H1 (cell line): Measurements from ENCODE around the gene PALS2. TPM values are rescaled to one million over a fixed set of nuclear protein-coding genes. Genes with fewer than 3 reads are reported as not detected.

Experiments used
- CTCF ChIA-PET: fragments of 300-600 bp; sonication (Branson Sonifier 250); formaldehyde crosslinking; loops from one replicate; lab custom pipeline; 2021; ENCODE audit not compliant: partially characterized antibody; lab: Charles Lee
- POLR2A ChIA-PET: fragments of 300-600 bp; sonication (Branson Sonifier 250); formaldehyde crosslinking; loops from one replicate; lab custom pipeline; 2021; ENCODE audit warnings: inconsistent platforms; ENCODE audit not compliant: partially characterized antibody; lab: Charles Lee
- DNase-seq, 2 experiments: peaks; one replicate each; pipeline versions ENCODE4 v3.0.0 to v3.0.0-alpha.2; 2010 to 2022; ENCODE audit warnings: low spot score in 2 of 2, low read depth in 1 of 2, mixed read lengths in 1 of 2
- FAIRE-seq: peaks from 2 replicates; lab custom pipeline; 2011; peaks lifted over from hg19 to GRCh38; lab: Jason Lieb, UNC
- H2AFZ ChIP-seq: 2 replicates; pipeline ENCODE4 v1.8.1; 2012; ENCODE audit warnings: low read length, inconsistent platforms
- H2AK5ac ChIP-seq: 2 replicates; pipeline ENCODE4 v1.6.1; 2013; ENCODE audit warnings: low read depth, low read length
- H2BK120ac ChIP-seq: replicated peaks from 2 replicates; pipeline ENCODE3; 2013; ENCODE audit warnings: low read depth, low read length, inconsistent platforms
- H2BK12ac ChIP-seq: 2 replicates; pipeline ENCODE4 v1.6.1; 2013; ENCODE audit warnings: low read depth, low read length
- H2BK15ac ChIP-seq: 2 replicates; pipeline ENCODE4 v1.6.1; 2013; ENCODE audit warnings: low read length
- H2BK20ac ChIP-seq: 2 replicates; pipeline ENCODE4 v1.6.1; 2013; ENCODE audit warnings: low read length
- H2BK5ac ChIP-seq: 2 replicates; pipeline ENCODE4 v1.6.1; 2013; ENCODE audit warnings: low read depth, low read length
- H3K14ac ChIP-seq: 2 replicates; pipeline ENCODE4 v1.6.1; 2013; ENCODE audit warnings: inconsistent platforms; ENCODE audit not compliant: insufficient read length
- H3K18ac ChIP-seq: 2 replicates; pipeline ENCODE4 v1.6.1; 2013; ENCODE audit warnings: low read length; ENCODE audit errors: extremely low read depth
- H3K23ac ChIP-seq: 2 replicates; pipeline ENCODE4 v1.6.1; 2013; ENCODE audit warnings: inconsistent platforms; ENCODE audit not compliant: insufficient read length
- H3K23me2 ChIP-seq: 2 replicates; pipeline ENCODE4 v1.6.1; 2013; ENCODE audit warnings: low read depth, low read length
- H3K27ac ChIP-seq: 2 replicates; pipeline ENCODE4 v1.6.1; 2011; ENCODE audit warnings: low read depth, low read length, inconsistent platforms
- H3K27me3 ChIP-seq, 4 experiments: replicated peaks in 1 of 4; 1 replicate in 1 of 4; 2 replicates in 3 of 4; pipeline versions ENCODE4 v1.6.1 to v1.8.1; 2011 to 2013; ENCODE audit warnings: low read length in 3 of 4, mild to moderate bottlenecking in 3 of 4, inconsistent platforms in 2 of 4, mixed read lengths in 2 of 4, moderate library complexity in 1 of 4; ENCODE audit not compliant: control insufficient read depth in 3 of 4, insufficient read depth in 3 of 4; ENCODE audit errors: extremely low read depth in 1 of 4
- H3K36me3 ChIP-seq, 4 experiments: 2 replicates each; pipeline versions ENCODE4 v1.6.1 to v1.8.1; 2011 to 2013; ENCODE audit warnings: mild to moderate bottlenecking in 4 of 4, low read length in 3 of 4, moderate library complexity in 2 of 4, control low read depth in 1 of 4, inconsistent platforms in 1 of 4; ENCODE audit not compliant: insufficient read depth in 4 of 4, control insufficient read depth in 2 of 4
- H3K4ac ChIP-seq: replicated peaks from 2 replicates; pipeline ENCODE3; 2013; ENCODE audit warnings: low read length, low read depth, mixed read lengths, inconsistent platforms; ENCODE audit not compliant: insufficient read length
- H3K4me1 ChIP-seq, 4 experiments: replicated peaks in 1 of 4; 1 replicate in 1 of 4; 2 replicates in 3 of 4; pipeline versions ENCODE4 v1.6.1 to v1.8.1; 2011 to 2013; ENCODE audit warnings: low read length in 3 of 4, inconsistent platforms in 2 of 4, mixed read lengths in 1 of 4; ENCODE audit not compliant: insufficient read depth in 4 of 4, control insufficient read depth in 3 of 4
- H3K4me2 ChIP-seq, 2 experiments: 2 replicates each; pipeline versions ENCODE4 v1.6.1 to v1.8.1; 2011 to 2013; ENCODE audit warnings: low read depth in 2 of 2, low read length in 2 of 2, control low read depth in 1 of 2, inconsistent platforms in 1 of 2, mild to moderate bottlenecking in 1 of 2; ENCODE audit not compliant: insufficient read depth in 1 of 2
- H3K4me3 ChIP-seq, 4 experiments: fragments of 200-600, 300-600 bp in 1 of 4; sonication (generic), shearing (Covaris generic), sonication (Bioruptor Twin) in 1 of 4; 2 replicates each; pipeline versions ENCODE4 v1.5.1 to v1.8.1; 2011 to 2016; ENCODE audit warnings: low read length in 4 of 4, low read depth in 3 of 4, control low read depth in 2 of 4, inconsistent platforms in 2 of 4, mild to moderate bottlenecking in 2 of 4, mixed read lengths in 1 of 4, moderate library complexity in 1 of 4; ENCODE audit not compliant: insufficient read depth in 2 of 4; ENCODE audit errors: extremely low read depth in 1 of 4
- H3K56ac ChIP-seq: replicated peaks from 2 replicates; pipeline ENCODE3; 2013; ENCODE audit warnings: low read depth, mild to moderate bottlenecking, mixed read lengths, low read length, inconsistent platforms; ENCODE audit not compliant: insufficient read length
- H3K79me1 ChIP-seq: 2 replicates; pipeline ENCODE4 v1.6.1; 2013; ENCODE audit warnings: low read depth, low read length, control low read depth
- H3K79me2 ChIP-seq, 2 experiments: 2 replicates each; pipeline versions ENCODE4 v1.6.1 to v1.8.1; 2012 to 2013; ENCODE audit warnings: low read length in 2 of 2, mild to moderate bottlenecking in 2 of 2, inconsistent platforms in 1 of 2; ENCODE audit not compliant: insufficient read depth in 2 of 2, control insufficient read depth in 1 of 2
- H3K9ac ChIP-seq, 4 experiments: replicated peaks in 1 of 4; 1 replicate in 1 of 4; 2 replicates in 3 of 4; pipeline versions ENCODE4 v1.6.1 to v1.8.1; 2011 to 2013; ENCODE audit warnings: low read depth in 3 of 4, low read length in 3 of 4, control low read depth in 2 of 4, mild to moderate bottlenecking in 2 of 4, moderate library complexity in 2 of 4, inconsistent platforms in 1 of 4; ENCODE audit errors: extremely low read depth in 1 of 4
- H3K9me3 ChIP-seq, 2 experiments: 2 replicates each; pipeline versions ENCODE4 v1.6.1 to v1.8.1; 2012 to 2013; ENCODE audit warnings: mild to moderate bottlenecking in 2 of 2, moderate library complexity in 2 of 2, control low read depth in 1 of 2, inconsistent platforms in 1 of 2, low read depth in 1 of 2, low read length in 1 of 2, mixed read lengths in 1 of 2; ENCODE audit not compliant: insufficient read depth in 2 of 2
- H4K20me1 ChIP-seq, 2 experiments: replicated peaks in 1 of 2; 2 replicates each; pipeline versions ENCODE3 to v1.8.1; 2011 to 2013; ENCODE audit warnings: inconsistent platforms in 2 of 2, low read length in 2 of 2, mild to moderate bottlenecking in 1 of 2; ENCODE audit not compliant: insufficient read depth in 2 of 2, control insufficient read depth in 1 of 2
- H4K5ac ChIP-seq: 2 replicates; pipeline ENCODE4 v1.6.1; 2013; ENCODE audit warnings: low read length, low read depth, mixed read lengths, inconsistent platforms; ENCODE audit not compliant: insufficient read length
- H4K8ac ChIP-seq: 2 replicates; pipeline ENCODE4 v1.8.0; 2013; ENCODE audit warnings: mild to moderate bottlenecking, moderate library complexity, low read length, inconsistent platforms; ENCODE audit not compliant: insufficient read depth; ENCODE audit errors: extremely low read depth
- H4K91ac ChIP-seq: replicated peaks from 2 replicates; pipeline ENCODE3; 2013; ENCODE audit warnings: low read length, mixed read lengths, inconsistent platforms; ENCODE audit not compliant: insufficient read length
- ASH2L ChIP-seq: fragments of 200-600, 300-600 bp; sonication (generic); IDR thresholded peaks from one replicate; pipeline ENCODE4 v1.7.1; 2017; ENCODE audit warnings: low read length
- CBX8 ChIP-seq: fragments of 300-800, 300-1000 bp; sonication (generic); IDR thresholded peaks from 2 replicates; pipeline ENCODE4 v1.7.1; 2016; ENCODE audit warnings: low read depth, low read length, borderline replicate concordance
- CHD2 ChIP-seq: IDR thresholded peaks from 2 replicates; pipeline ENCODE4 v1.6.1; 2012; ENCODE audit warnings: low read length, improper control_type of control experiment
- E2F6 ChIP-seq: IDR thresholded peaks from 2 replicates; pipeline ENCODE4 v1.6.1; 2012; ENCODE audit warnings: inconsistent platforms
- EGR1 ChIP-seq: IDR thresholded peaks from 2 replicates; pipeline ENCODE4 v1.6.1; 2011; ENCODE audit warnings: low read depth, low read length, borderline replicate concordance
- GTF2F1 ChIP-seq: IDR thresholded peaks from 2 replicates; pipeline ENCODE4 v1.6.1; 2012; ENCODE audit warnings: low read depth, low read length, improper control_type of control experiment, borderline replicate concordance
- HDAC2 ChIP-seq, 2 experiments: fragments of 300-600 bp in 1 of 2; sonication (generic) in 1 of 2; IDR thresholded peaks; 2 replicates each; pipeline ENCODE4 v1.6.1; 2011 to 2012; ENCODE audit warnings: low read depth in 2 of 2, low read length in 2 of 2, mild to moderate bottlenecking in 2 of 2, moderate library complexity in 2 of 2, borderline replicate concordance in 1 of 2, inconsistent platforms in 1 of 2
- JUND ChIP-seq: IDR thresholded peaks from 2 replicates; pipeline ENCODE4 v1.6.1; 2011; ENCODE audit warnings: mild to moderate bottlenecking, improper control_type of control experiment, low read length
- PHF8 ChIP-seq: fragments of 200-600 bp; sonication (generic); conservative IDR thresholded peaks from 2 replicates; pipeline ENCODE4 v1.7.1; 2012; ENCODE audit warnings: low read depth, mild to moderate bottlenecking, inconsistent platforms, low read length, moderate library complexity
- SUZ12 ChIP-seq: fragments of 200-600 bp; sonication (generic); IDR thresholded peaks from 2 replicates; pipeline ENCODE4 v1.6.1; 2012; ENCODE audit warnings: mild to moderate bottlenecking, inconsistent platforms, low read length, moderate library complexity, mixed read lengths
- USF2 ChIP-seq: IDR thresholded peaks from 2 replicates; pipeline ENCODE4 v1.6.1; 2011; ENCODE audit warnings: low read length, improper control_type of control experiment
- YY1 ChIP-seq: IDR thresholded peaks from 2 replicates; pipeline ENCODE4 v1.6.1; 2011; ENCODE audit warnings: low read depth, mild to moderate bottlenecking, low read length
- ZNF274 ChIP-seq: IDR thresholded peaks from 2 replicates; pipeline ENCODE4 v1.7.0; 2012; ENCODE audit warnings: low read length, borderline replicate concordance; ENCODE audit errors: extremely low read depth
- WGBS, 2 experiments: shearing (Covaris generic) in 1 of 2; methylation state at CpG; one replicate each; pipeline versions ENCODE4 v1.1.6 to v1.1.7; 2013 to 2015; ENCODE audit warnings: low lambda C conversion rate in 2 of 2, mixed read lengths in 2 of 2, inconsistent platforms in 1 of 2, low coverage in 1 of 2, missing lambda C conversion rate in 1 of 2; ENCODE audit not compliant: insufficient replicate concordance in 2 of 2, insufficient coverage in 1 of 2, insufficient read length in 1 of 2; ENCODE audit errors: extremely low coverage in 1 of 2, missing lambda C conversion rate in 1 of 2; 5-methylcytosine and 5-hydroxymethylcytosine counted together
- polyA plus RNA-seq, 7 experiments: library from polyadenylated mRNA; depleted of rRNA in 3 of 7; stranded (reverse) in 5 of 7; unstranded in 2 of 7; fragments of >200 nt in 5 of 7; fragments of 200-250 nt in 2 of 7; gene quantifications; 1 replicate in 5 of 7; 2 replicates in 1 of 7; 4 replicates in 1 of 7; pipeline versions ENCODE4 v1.2.1 to v1.2.3, GENCODE V29; 2011 to 2013; ENCODE audit warnings: missing spikeins in 2 of 7, mixed read lengths in 2 of 7
- total RNA-seq: library from RNA; stranded (reverse); fragmentation: NEBNext Ultra II Directional; extraction: Animal tissue kit (Norgen Biotek cat#: 25700); gene quantifications from 2 replicates; pipeline ENCODE4 v1.2.1, GENCODE V29; 2021

The PALS2 gene
- total and polyA plus RNA-seq, 2 of the 8 experiments (the other 6 are each of a cell fraction or from before 2014, with no cell fraction given): 10.4 to 98.3 TPM

GRCh38 chr7:24549991-24550390 lies 23.3 kb upstream of the PALS2 start:
- Histone ChIP-seq H3K27me3 (no peaks in the 10 kb centered on the region), H3K4ac (no peak overlapping the region), H3K9me3 (no peaks in the 10 kb centered on the region), H3K4me1 (no peaks in the 10 kb centered on the region), H3K23ac (no peak overlapping the region), H2BK120ac (no peak overlapping the region), H4K91ac (no peak overlapping the region), H2BK5ac (no peak overlapping the region), H3K23me2 (no peaks in the 10 kb centered on the region), H3K79me2 (no peaks in the 10 kb centered on the region), H3K14ac (no peak overlapping the region), H3K36me3 (no peaks in the 10 kb centered on the region), H4K8ac (no peak overlapping the region), H3K56ac (no peak overlapping the region), H2AFZ (no peak overlapping the region), H4K20me1 (no peaks in the 10 kb centered on the region), H3K4me3 (no peak overlapping the region), H2BK20ac (no peak overlapping the region), H3K9ac (no peak overlapping the region), H2AK5ac (no peak overlapping the region), H3K79me1 (no peaks in the 10 kb centered on the region), H3K4me2 (no peak overlapping the region), H2BK15ac (no peak overlapping the region), H2BK12ac (no peak overlapping the region), H4K5ac (no peak overlapping the region), H3K27ac (no peak overlapping the region), H3K18ac (no peak overlapping the region)
- CTCF ChIA-PET: no interaction called here
- POLR2A ChIA-PET: no interaction called here
- 85% methylated on average over 4 of the region's 4 CpGs; no CpG with 5 or more reads in 1 of the 2 experiments for WGBS, 2 experiments
- no peak for DNase-seq
- no peak for FAIRE-seq
- TF ChIP-seq CBX8 (no peak), SUZ12 (no peak), USF2 (no peak), ZNF274 (no peak), HDAC2 (IDR thresholded peaks at IDR 0.05; ENCODE audit: borderline replicate concordance in 1 of 2, low read depth in 2 of 2, low read length in 2 of 2) (no peak), JUND (no peak), ASH2L (no peak), YY1 (no peak), GTF2F1 (no peak), PHF8 (no peak), E2F6 (no peak), EGR1 (no peak), CHD2 (no peak)
